ENCODE results near the gene KTN1. TPM values are rescaled to one million over a fixed set of nuclear protein-coding genes. Genes with fewer than 3 reads are reported as not detected.

KTN1 gene
- total RNA-seq, 1 experiment from 2014 or later: 56.9 TPM

- no peaks in the 10 kb centered on the region for H3K27me3 ChIP-seq
- H3K36me3 ChIP-seq: no peaks in the 10 kb centered on the region
- H3K4me3 ChIP-seq: no peak overlapping the region
- H3K9me3 ChIP-seq: no peaks in the 10 kb centered on the region
- no peak for DNase-seq
Observed at GRCh38 chr14:55710506-55711041, 130.6 kb downstream of the KTN1 start.

GRCh38 chr14:55711175-55711811, 131.3 kb downstream of the KTN1 start:
- Histone ChIP-seq H3K4me3 (no peak overlapping the region), H3K36me3 (no peaks in the 10 kb centered on the region), H3K9me3 (no peaks in the 10 kb centered on the region), H3K27me3 (no peaks in the 10 kb centered on the region)
- DNase-seq: no peak

DNA sequence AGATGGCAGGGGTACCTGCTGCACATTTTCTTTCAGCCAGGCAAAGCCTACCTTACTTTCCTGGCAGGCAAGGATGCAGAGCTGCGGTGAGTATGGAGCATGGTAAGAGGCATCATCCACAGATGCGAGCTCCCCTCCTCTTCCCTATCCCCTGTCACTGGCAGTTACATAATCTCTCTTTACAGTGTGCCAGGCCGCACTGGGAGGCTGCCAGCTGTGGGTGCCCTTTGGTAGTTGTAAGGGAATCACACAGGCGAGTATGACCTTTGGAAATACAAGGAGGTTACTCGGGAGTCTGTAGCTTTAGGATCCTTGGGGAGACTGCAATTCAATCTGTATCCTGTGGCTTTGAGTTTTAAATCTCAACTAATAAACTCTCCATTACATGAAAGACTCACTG, 132.5 kb downstream of the KTN1 start:
- Histone ChIP-seq H3K27me3 (no peaks in the 10 kb centered on the region), H3K4me3 (no peak overlapping the region), H3K9me3 (no peaks in the 10 kb centered on the region), H3K36me3 (no peaks in the 10 kb centered on the region)
- no peak for DNase-seq

- no peaks in the 10 kb centered on the region for H3K36me3 ChIP-seq
- H3K27me3 ChIP-seq: no peaks in the 10 kb centered on the region
- H3K9me3 ChIP-seq: no peaks in the 10 kb centered on the region
- no peak for DNase-seq
- H3K4me3 ChIP-seq: no peak overlapping the region
Observed at GRCh38 chr14:55713486-55713885, 133.5 kb downstream of the KTN1 start.

DNA sequence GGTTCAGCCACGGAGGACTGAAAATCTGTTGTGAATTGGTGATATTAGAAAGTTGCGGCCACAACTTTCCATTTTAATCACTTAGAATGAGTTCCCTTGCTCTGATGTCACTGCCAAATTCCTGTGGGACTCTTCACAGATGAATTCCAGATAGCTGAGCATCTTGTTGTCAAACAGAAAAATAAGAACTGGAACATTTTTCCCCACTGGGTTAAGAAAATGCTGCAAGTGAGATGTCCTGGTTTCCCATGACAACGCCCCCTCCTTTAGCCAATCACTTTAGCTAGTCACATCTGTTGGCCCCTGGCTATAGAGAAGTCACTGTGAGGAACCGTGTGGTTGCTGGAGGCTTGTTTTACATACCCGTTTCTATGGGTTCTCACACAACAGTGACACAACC, 135.9 kb downstream of the KTN1 start:
- Histone ChIP-seq H3K27me3 (no peaks in the 10 kb centered on the region), H3K9me3 (no peaks in the 10 kb centered on the region), H3K4me3 (no peak overlapping the region), H3K36me3 (no peaks in the 10 kb centered on the region)
- no peak for DNase-seq

DNA sequence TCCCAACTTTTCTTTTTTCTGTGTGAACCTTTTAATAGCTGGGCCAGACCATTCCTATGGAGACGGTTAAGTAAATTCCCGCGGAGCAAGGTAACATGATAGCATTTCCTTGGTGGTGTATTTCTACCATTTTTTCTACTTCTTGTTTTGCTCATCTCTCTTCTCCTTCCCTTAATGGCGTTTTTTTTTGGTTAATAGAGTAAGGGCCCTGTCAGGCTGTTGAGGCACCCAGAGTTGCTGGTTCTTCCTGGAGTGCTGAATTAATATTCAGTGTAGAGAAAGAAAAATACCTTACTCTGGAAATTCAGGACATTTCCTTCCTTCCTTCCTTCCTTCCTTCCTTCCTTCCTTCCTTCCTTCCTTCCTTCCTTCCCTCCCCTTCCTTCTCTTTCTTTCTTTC, 137.6 kb downstream of the KTN1 start:
- Histone ChIP-seq H3K9me3 (no peaks in the 10 kb centered on the region), H3K27me3 (no peaks in the 10 kb centered on the region), H3K36me3 (no peaks in the 10 kb centered on the region), H3K4me3 (no peak overlapping the region)
- DNase-seq: no peak

GRCh38 chr14:55718551-55718950, 138.5 kb downstream of the KTN1 start:
- H3K4me3 ChIP-seq: no peak overlapping the region

GRCh38 chr14:55720796-55721195, 140.8 kb downstream of the KTN1 start:
- no peak for DNase-seq
- no peaks in the 10 kb centered on the region for H3K36me3 ChIP-seq

More at GRCh38 chr14:55718551-55718950, 138.5 kb downstream of the KTN1 start:
- Histone ChIP-seq H3K9me3 (no peaks in the 10 kb centered on the region), H3K27me3 (no peaks in the 10 kb centered on the region), H3K36me3 (no peaks in the 10 kb centered on the region)
- DNase-seq: no peak

GRCh38 chr14:55721353-55721752, 141.3 kb downstream of the KTN1 start:
- Histone ChIP-seq H3K36me3 (no peaks in the 10 kb centered on the region), H3K9me3 (no peaks in the 10 kb centered on the region), H3K27me3 (no peaks in the 10 kb centered on the region), H3K4me3 (no peak overlapping the region)
- peak; percentile 43 for DNase-seq

More at GRCh38 chr14:55720796-55721195, 140.8 kb downstream of the KTN1 start:
- no peaks in the 10 kb centered on the region for H3K27me3 ChIP-seq
- H3K9me3 ChIP-seq: no peaks in the 10 kb centered on the region
- no peak overlapping the region for H3K4me3 ChIP-seq

- H3K36me3 ChIP-seq: no peaks in the 10 kb centered on the region
- H3K9me3 ChIP-seq: no peaks in the 10 kb centered on the region
- no peak for DNase-seq
- no peaks in the 10 kb centered on the region for H3K27me3 ChIP-seq
- no peak overlapping the region for H3K4me3 ChIP-seq
Observed at GRCh38 chr14:55722054-55722453, 142.0 kb downstream of the KTN1 start.

- Histone ChIP-seq H3K36me3 (no peaks in the 10 kb centered on the region), H3K27me3 (no peaks in the 10 kb centered on the region), H3K9me3 (no peaks in the 10 kb centered on the region), H3K4me3 (no peak overlapping the region)
- DNase-seq: no peak
Observed at GRCh38 chr14:55724736-55725135, 144.7 kb downstream of the KTN1 start.

GRCh38 chr14:55730592-55731310, 150.7 kb downstream of the KTN1 start:
- no peaks in the 10 kb centered on the region for H3K27me3 ChIP-seq
- H3K4me3 ChIP-seq: no peak overlapping the region
- H3K9me3 ChIP-seq: no peaks in the 10 kb centered on the region
- DNase-seq: peak; percentile 24
- H3K36me3 ChIP-seq: no peaks in the 10 kb centered on the region

- no peaks in the 10 kb centered on the region for H3K9me3 ChIP-seq
- H3K27me3 ChIP-seq: no peaks in the 10 kb centered on the region
- no peak overlapping the region for H3K4me3 ChIP-seq
- no peak for DNase-seq
- no peaks in the 10 kb centered on the region for H3K36me3 ChIP-seq
Observed at GRCh38 chr14:55731311-55731872, 151.4 kb downstream of the KTN1 start.

GRCh38 chr14:55731881-55732498, 152.0 kb downstream of the KTN1 start:
- DNase-seq: no peak
- no peaks in the 10 kb centered on the region for H3K27me3 ChIP-seq
- H3K36me3 ChIP-seq: no peaks in the 10 kb centered on the region
- H3K9me3 ChIP-seq: no peaks in the 10 kb centered on the region
- H3K4me3 ChIP-seq: no peak overlapping the region

DNA sequence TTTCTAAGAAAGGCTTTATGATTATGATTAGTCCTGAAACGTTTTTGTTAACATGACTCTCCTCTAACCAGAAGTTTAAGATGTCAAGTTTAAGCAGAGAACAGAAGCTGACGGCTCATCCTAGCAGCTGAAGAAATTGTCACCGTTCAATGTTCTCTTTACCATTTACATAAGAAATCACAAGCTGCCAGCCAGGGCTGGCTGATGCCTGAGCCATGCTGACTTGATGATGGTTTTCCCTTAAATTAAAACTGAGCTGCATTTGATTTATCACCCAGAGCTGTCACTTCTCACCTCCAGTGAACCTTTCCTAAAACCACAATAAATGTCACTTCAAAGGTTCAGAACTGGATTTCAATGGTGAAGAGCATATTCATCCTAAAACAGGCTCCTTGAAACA, 153.6 kb downstream of the KTN1 start:
- H3K4me3 ChIP-seq: no peak overlapping the region
- no peaks in the 10 kb centered on the region for H3K36me3 ChIP-seq
- H3K9me3 ChIP-seq: no peaks in the 10 kb centered on the region
- DNase-seq: no peak
- no peaks in the 10 kb centered on the region for H3K27me3 ChIP-seq
